Tibial nerve (tissue), 3 donors: Measurements from ENCODE around the gene LLCFC1.

ENCODE experiments used
- CTCF ChIP-seq, 5 experiments: fragments of 200-600 bp in 3 of 5; fragments of 450-650 bp in 2 of 5; sonication (generic) in 3 of 5; IDR thresholded peaks; one replicate each; pipeline ENCODE4 v1.5.1; 2016 to 2019; ENCODE audit warnings: antibody characterized with exemption in 5 of 5, mild to moderate bottlenecking in 3 of 5, moderate library complexity in 2 of 5
- POLR2A ChIP-seq, 2 donors: fragments of 450-650 bp; IDR thresholded peaks; one replicate each; pipeline ENCODE4 v1.6.1; 2017; ENCODE audit warnings: antibody characterized with exemption in 2 of 2, mild to moderate bottlenecking in 2 of 2, moderate library complexity in 2 of 2

GRCh38 chr7:142933624-142934023 lies 5.7 kb upstream of the LLCFC1 start, which contains the start of gene TRPV5:
- TF ChIP-seq CTCF (IDR thresholded peaks at IDR 0.05) (no peak), POLR2A (IDR thresholded peaks at IDR 0.05) (no peak)
